GM19025 (cell line): Measurements from ENCODE around the gene GPR35.

Experiments used
- ATAC-seq: cut with Tn5 transposase; IDR thresholded peaks from one replicate; pipeline ENCODE4 v1.9.1; 2021; ENCODE audit warnings: mild to moderate bottlenecking, low read depth, moderate library complexity; ENCODE audit not compliant: unreplicated experiment

Gene GPR35

DNA sequence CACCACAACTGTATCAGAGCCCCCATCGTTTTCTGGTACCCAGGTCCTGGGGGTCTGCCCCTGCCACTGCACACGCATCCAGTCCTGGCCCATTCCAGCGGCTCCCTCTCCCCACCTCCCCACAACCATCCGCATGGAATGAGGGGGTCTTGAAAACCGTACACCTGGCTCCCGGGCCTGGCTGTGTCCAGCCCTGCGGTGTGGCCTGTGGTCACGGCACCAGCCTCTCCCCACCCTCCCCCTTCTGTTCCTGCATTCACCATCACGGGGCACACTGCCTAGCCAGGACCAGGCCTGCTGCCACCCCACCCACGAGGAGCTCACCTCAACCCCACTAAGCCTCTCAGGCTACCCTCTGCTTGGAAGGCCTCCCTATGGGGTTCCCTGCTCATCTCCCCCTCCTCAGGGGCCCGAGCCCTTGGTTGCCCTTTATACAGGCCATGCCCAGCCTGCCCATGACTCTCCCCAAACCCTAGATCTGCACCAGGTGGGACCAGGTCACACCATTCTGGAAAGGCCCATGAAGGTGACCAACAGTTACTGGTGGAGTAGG, 11.4 kb downstream of the GPR35 start:
- ATAC-seq: no peak

DNA sequence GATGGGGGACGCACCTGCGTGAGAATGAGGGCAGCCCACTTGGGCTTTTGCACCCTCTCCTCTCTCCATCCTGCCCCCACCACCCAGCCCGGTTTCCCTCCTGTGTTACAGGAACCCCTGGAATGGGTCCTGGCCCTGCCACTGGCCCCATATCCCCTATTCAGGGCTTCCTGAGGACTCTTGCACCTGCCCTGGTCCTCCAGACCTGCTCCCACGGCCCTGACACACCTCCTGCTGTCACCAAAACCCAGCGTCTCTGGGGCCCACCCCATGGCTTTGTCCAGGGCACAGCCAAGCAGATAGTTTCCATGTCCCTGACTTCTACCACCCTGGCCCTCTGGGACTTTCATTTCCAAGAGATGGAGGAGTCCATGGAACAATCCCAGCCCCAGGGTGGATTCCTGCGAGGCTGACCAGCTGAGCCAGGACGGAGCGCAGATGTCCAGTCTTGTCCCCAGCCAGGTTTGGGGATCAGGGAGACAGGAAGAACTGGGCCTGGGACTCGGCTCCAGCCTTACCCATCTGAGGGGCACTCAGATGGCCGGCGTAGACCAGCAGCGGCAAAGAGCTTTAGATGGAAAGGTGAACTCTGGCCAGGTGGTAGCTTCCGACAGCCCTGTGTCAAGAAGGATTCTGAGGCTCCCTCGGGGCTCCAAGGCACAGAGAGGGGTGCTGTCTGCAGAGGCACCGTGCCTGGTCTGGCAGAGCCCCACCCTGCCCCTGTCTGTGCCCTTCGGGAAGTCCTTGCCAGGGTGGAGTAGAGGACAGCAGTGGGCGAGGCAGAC, 12.0 kb downstream of the GPR35 start:
- ATAC-seq: no peak

DNA sequence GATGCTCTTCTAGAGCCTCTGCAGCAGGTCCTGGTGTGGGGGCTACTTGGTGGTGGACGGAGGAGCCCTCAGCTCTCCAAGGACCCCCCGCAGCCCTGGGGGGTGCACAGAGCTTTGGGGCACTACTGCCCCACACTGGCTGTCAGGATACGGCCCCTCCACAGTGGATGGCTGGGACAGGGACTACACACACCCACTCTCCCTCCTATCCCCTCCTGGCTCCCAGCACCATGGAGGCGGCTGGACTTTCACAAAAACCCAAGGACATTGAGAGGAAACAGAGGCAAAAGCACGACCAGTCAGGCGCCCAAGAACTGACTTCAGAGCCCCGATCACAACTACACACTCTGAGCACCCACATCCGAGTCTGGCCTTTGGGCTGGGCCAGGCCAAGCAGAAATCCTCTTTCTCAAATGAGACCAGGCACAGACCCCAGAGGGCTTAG, 12.6 kb downstream of the GPR35 start:
- ATAC-seq: no peak

DNA sequence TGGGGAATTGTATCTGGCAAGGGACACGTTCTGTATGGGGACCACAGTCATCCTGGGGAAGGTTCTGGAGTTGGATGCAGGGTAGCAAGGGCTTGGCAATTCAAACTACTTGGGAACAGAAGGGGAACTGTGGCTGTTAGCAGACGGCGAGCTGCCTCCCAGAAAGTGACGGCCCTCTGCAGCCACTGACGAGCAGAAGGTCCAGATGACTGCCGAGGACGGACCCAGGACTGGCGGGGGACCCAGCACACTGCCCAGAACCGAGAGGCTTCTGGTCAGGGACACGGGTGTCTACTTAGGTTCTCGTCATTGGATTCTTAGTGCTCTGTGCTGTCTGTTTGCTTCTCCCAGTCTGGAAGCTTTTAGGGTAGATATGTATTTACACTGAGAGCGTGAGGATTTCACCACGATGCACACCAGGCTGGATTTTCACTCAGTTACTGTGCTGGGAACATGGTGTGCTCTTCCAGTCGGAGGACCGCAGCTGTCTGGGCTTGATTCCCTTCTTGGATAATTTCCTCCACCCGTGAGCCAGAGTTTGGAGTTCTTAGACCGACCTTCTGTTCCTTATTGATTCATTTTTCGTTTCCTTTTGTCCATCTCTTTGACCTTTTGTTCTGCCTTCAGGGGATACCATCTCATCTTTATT, 13.4 kb downstream of the GPR35 start:
- ATAC-seq: no peak

DNA sequence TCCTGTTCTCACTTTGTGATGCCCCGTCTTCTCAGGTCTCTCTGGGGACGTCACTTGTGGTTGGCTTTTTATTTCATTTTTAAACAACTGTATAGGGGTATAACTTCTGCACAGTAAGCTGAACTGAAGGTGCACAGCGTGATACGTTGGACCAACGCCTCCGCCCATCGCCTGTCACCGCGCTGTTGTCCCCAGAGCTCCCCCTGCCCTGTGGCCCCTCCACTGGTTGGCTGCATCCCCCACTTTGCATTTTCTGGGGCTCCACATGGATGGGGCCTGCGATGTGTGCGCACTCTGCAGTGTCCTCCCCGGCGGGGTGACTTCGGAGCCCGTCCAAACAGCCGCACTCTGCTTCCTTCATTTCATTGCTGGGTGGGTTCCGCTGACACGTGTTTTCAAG, 14.3 kb downstream of the GPR35 start:
- no peak for ATAC-seq

DNA sequence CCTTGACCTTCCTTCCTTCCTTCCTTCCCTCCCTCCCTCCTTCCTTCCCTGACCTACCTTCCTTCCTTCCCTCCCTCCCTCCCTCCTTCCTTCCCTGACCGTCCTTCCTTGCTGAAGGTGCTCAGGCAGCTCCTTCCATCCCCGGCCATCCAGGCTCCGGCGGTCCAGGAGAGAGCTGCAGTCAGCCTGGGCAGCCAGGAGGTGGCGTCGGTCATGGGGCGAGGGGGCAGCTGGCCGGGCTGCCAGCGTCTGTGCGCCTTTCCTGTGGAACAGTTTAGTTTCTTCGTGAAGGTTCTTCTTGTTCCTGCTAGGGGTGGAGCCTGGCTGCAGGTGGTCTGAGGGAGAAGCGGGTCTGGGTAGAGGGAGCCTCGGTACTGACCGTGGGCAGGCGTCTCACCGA, 15.7 kb downstream of the GPR35 start:
- no peak for ATAC-seq

DNA sequence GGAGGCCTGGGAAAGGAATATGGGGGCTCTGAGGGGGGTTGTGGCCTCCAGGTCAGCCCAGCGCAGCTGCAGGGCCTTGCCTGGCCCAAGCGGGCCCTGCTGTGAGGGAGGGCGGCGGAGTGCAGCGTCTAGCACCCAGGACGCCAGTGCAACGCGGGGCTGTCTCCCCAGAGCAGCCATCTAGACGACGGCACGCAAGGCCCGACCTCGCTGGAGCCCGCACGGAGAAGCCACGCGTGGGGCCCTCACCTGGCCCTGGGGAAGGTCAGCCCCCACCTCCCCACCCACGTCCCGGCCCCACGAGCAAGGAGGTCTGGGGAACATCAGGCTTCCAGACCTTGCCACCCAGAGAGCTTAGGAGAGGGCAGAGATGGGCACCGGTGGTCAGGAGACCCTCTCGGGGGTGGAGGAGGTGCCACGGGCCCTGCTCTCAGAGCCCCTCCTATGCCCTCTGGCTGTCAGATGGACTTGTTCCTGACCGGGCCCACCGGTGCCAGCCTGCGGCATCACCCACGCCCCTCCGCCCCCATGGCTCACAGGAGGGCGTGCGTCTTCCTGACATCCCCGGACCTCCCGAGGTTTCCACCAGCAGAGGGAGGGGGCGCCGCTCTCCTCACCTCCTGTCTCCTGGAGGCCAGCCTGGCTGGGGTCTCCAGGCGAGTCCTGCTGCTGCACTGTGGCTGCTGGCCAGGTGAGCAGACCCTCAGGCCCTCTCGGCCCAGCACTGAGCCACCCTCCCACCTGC, 17.0 kb downstream of the GPR35 start:
- ATAC-seq: no peak

DNA sequence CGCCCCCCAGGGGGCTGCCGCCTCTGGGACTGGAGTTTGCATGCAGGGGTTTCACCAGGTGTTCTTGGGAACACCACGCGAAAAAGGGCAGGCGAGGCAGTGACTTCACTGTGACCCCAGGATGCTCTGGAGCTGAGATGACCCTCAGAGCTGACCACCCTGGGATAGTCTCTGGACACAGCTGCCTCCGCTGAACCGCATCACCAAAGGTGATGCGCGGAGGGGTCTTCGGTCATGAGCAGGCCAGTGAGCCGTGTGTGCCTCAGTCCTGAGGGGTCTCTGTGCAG, 17.5 kb downstream of the GPR35 start:
- no peak for ATAC-seq

DNA sequence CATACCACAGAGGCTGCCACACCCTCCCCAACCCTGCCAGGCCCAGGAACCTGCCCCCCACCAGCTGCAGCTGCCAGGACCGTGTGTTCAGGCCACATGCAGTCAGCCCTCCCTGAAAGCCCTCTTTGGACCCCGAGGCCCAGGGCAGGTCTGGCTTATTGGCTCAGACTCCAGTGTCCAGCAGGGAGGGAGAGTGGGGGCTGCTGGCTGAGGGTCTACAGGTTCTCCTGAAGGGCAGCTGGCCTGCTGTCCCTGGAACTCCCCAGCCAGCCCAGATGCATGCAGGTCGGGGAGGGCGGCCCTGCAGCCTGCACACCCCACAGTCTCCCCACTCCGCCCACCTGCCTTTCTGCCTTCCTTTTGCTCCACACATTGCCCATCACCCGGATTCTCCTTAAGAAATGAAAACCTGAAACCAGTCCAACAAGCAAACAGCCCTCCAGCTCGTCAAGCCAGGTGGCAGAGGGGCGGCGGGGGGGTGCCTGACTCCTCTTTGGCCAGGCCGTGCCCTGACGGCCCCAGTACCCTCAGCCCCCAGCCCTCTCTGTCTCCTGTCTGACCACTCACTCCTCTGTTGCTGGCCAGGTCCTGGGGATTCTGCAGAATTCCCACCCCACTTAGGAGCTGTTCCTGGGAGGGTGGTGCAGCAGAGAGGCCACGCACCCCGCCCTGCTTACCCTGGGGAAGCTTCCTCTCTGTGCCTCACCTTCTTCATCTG, 18.0 kb downstream of the GPR35 start:
- no peak for ATAC-seq

DNA sequence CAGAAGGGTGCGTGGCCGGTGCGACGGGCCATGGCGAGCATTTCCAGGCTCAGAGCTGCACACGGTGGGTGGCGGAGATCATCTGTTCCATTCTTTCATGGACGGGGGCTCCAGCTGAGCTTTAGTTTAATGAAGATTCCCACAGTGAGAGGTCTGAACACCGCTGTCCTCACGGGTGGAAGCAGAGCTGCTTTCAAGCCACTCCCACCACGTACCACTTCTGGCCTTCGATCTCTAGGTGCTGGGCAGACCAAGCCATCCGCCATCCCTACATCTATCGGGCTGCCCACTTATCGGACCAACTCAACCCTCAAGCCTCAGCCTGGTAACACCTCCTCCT, 18.5 kb downstream of the GPR35 start:
- ATAC-seq: no peak

DNA sequence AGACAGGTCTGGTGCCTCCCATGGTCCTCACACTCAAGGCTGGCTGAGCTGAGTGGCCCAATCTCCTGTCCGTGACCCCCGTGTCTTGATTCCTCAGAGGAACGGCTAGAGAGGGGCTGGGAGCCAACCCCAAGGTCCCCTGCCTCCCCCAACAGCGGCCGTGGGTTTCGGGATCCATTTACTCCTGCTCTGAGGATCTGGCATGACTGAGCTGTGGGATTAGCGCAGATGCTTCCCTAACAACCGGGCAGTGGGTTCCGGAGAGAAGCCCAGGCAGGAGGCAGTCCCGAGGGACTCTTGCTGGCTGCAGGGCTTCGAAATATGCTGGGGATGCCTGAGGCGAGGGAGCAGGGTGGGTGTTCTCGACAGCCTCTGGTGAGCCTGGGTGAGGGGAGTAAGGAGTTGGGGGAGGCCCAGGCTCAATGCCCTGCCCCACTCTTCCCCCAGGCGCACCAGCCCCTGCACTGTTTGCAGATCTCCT, 18.9 kb downstream of the GPR35 start:
- ATAC-seq: no peak

DNA sequence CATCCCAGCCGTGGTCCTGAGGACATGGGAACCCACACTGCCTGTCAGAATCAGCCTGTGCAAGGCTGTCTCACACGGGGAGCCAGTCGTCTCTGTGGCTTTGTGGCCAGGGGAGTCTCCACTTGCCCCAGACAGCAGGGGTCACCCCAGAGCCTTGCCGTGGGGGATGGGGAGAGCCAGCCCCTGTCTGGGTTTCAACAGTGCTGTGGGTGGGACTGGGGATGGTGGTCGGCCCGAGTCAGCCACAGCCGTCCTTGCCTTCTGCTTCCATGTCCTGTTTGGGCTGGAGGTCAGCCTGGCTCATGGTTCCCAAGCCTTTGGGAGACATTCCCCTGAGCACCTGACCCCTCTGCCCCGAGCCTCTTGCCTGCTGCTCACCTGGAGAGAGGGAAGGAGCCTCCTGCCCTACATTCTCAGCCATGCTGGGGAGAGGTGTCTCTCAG, 19.6 kb downstream of the GPR35 start:
- ATAC-seq: no peak

DNA sequence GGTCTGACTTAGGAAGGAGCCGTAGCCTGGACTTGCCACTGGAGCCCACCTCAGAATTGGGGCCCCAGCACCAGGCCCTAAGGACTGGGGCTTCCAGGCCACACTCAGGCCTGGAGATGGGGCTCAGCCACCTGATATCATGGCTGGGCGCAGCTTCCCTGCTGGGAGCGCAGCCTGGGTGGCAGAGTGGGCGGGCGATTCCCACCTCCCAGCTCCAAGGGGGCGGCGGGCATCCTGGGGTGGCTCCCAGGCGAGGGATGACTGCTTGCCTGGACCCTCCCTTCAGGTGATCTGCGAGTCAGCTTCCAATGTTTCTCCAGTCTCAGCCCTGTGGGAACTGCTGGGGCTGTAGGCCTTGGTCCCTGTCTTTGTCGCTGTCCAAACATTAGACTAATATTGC, 20.1 kb downstream of the GPR35 start:
- no peak for ATAC-seq

DNA sequence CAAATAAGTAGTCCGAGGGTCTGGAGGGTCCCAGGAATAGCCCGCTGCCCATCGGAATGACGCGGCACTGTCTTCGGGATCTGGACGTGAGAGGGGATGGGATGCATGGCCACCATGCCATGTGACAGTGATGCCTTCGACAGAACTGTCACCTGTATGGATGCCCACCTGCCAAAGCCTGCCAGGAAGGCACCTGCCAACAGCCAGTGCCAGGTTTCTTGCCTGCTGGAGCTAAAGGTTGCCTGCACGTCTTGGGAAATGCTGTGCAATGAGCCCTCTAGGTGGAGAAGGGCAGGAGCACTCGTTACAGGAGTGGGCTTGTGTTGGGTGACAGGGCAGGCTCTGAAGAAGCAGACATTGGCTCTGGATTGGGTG, 20.5 kb downstream of the GPR35 start:
- ATAC-seq: no peak

DNA sequence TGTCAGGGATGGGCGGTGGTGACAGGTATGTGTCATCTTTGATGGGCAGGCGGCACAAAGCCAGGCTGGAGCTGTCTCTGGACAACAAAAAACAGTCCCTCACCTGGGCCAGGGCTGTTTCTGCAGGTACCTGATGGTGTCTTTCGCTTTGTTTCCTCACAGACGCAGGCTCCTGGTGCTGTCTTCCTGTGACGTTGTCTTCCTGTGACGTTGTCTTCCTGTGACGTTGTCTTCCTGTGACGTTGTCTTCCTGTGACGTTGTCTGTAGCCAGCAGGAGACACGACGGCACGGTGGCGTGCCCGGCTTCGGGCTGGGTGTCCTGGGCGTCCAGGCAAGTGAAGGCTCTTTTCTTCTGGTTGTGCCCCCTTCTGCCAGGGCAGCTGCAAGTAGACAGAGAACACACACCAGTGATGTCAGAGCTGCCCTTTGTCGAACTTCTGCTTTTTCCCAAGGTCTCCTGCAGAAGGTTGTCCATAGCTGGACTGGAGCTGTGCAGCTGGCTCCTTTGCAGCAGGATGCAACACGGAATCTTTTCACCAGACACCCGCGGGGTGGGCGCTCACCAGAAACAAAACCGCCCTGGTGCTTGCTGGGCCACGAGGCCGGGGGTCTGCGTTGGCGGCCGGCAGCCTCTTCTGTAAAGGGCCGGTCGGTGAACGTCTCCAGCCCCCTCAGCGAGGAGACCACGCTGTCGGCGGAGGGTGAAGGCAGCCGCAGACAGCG, 21.1 kb downstream of the GPR35 start:
- ATAC-seq: no peak

DNA sequence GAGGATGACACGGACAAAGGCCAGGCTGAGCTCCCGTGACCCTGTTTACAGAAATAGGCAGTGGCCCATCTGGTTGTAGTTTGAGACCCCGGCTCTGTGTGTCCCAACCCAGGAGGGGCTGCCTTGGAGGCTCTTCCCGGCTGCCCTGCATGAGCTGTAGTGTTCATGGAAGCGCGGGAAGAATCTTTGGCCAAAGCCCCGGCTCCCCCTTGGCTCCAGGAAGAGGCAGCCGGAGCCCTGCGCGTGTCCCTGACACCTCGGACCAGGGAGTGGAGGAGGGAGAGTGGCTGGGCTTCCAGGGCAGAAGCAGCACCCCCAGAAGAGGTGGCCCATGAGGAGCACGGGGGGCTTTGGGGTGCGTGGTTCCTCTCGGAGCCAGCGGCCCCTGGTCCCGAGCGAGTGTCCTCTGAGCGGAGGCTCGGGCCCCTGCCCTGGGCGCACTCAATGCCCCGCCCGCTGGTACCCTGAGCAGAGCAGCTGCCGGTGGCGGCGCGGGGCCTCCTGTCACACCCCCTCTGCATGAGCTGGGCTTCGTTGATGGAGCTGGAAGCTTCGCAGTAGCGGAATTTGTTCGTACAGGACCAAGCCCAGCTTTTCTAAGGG, 21.7 kb downstream of the GPR35 start:
- no peak for ATAC-seq

DNA sequence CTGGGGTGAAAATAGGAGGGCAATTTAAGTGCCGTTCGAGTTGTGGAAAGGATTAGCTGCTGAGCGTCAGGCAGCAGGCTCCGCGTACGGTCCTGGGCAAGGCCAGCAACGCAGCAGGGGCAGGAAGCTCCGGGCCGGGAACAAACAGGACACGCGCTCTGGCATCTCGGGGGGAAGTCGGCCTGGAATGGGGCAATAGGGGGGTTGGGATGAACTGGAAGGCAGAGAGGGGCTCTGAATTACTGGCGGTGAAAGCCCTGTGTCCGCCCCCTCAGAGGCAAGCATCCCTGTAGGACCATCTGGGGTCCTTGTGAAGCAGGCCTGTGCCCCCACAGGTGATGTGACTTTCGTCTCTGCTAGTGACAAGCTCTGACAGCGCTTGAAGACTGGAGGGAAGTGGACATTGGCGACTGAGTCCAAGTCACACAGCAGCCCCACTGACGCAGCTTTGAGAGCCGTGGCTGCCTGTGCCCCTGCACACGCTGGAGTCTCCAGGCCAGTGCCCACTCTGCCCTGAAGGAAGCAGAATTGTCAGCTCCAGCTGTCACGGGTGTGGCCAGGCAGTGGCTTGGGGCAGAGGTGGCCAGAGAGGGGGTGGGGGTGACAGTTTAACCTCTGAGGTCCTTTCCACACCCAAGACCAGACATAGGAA, 22.3 kb downstream of the GPR35 start:
- no peak for ATAC-seq

DNA sequence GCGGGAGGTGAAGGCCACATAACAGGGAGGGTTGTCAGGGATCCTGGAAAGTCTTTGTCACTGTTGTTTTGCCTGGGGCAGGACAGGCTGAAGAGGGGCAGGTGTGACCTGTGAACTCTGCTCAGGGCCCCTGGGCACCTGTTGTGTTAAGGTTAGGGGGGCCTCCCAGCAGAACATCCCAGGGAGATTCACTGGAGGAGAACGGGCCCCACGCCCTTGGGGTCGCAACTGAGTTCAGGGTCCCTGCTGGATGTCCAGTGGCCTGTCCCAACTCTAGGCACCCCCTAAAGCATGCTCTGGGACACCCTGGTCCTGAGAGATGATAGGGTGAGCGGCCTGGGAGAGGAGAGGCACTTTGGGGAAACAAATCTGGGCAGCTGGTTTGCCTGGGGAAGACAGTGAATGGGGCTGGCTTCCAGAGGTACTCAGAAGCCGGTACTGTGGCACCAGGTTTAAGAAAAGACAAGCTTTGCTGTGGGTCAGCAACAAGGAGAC, 22.9 kb downstream of the GPR35 start:
- ATAC-seq: no peak

DNA sequence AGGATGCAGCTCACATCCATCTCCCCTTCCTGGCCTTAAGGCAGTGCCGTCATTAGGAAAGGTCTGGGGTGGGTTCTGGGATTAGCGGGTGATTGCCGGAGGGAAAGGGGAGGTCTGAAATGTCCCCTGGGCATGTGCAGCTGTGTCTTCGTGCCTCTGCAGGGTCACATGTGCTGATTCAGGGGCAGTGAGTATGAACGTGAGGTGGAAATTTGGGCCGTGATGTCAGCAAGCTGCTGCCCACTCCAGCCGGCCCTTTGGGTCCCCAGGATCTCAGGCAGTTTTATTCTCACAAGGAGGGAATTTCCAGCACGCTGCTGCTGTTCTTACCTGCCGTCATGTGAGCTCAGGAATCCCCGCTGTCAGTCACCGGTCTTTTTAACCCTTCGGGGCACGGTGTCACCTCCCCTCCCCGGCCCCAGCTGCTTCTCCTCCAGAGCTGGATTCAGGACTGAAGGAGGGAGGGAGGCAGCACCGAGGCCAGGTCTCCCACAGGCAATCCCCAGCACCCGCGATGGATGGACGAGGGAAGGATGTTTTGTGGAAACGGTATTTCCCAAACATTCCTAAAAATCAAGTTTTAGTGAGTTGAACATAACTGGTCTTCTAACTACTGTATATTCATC, 23.5 kb downstream of the GPR35 start:
- ATAC-seq: no peak
